HEK293 (cell line): ENCODE measurements around the gene LRRC34.

Experiments
- GLIS2 ChIP-seq: fragments of 450-650 bp; formaldehyde crosslinking; IDR thresholded peaks from 2 replicates; pipeline ENCODE4 v1.5.1; 2016; ENCODE audit warnings: missing biosample characterization, missing genetic modification characterization
- INSM2 ChIP-seq: fragments of 450-650 bp; formaldehyde crosslinking; IDR thresholded peaks from 2 replicates; pipeline ENCODE4 v1.5.1; 2016; ENCODE audit warnings: missing biosample characterization, missing genetic modification characterization
- PATZ1 ChIP-seq: fragments of 450-650 bp; formaldehyde crosslinking; IDR thresholded peaks from 2 replicates; pipeline ENCODE4 v1.5.1; 2016; ENCODE audit warnings: missing biosample characterization, missing genetic modification characterization
- SCRT2 ChIP-seq: fragments of 450-650 bp; formaldehyde crosslinking; IDR thresholded peaks from 2 replicates; pipeline ENCODE4 v1.5.1; 2016; ENCODE audit warnings: missing biosample characterization, missing genetic modification characterization
- TCF7L2 ChIP-seq: IDR thresholded peaks from 2 replicates; pipeline ENCODE4 v1.6.1; 2011; ENCODE audit warnings: low read depth, mild to moderate bottlenecking, inconsistent platforms, low read length, moderate library complexity, borderline replicate concordance
- ZBTB1 ChIP-seq: fragments of 450-650 bp; formaldehyde crosslinking; IDR thresholded peaks from 2 replicates; pipeline ENCODE4 v1.5.1; 2016; ENCODE audit warnings: missing biosample characterization, missing genetic modification characterization
- ZBTB48 ChIP-seq: fragments of 450-650 bp; formaldehyde crosslinking; IDR thresholded peaks from 2 replicates; pipeline ENCODE4 v1.5.1; 2016; ENCODE audit warnings: missing biosample characterization, missing genetic modification characterization
- ZBTB49 ChIP-seq: fragments of 450-650 bp; formaldehyde crosslinking; IDR thresholded peaks from 2 replicates; pipeline ENCODE4 v1.5.1; 2016; ENCODE audit warnings: missing biosample characterization, missing genetic modification characterization, low read depth
- ZNF121 ChIP-seq: fragments of 450-650 bp; formaldehyde crosslinking; IDR thresholded peaks from 2 replicates; pipeline ENCODE4 v1.5.1; 2016; ENCODE audit warnings: missing biosample characterization, missing genetic modification characterization
- ZNF132 ChIP-seq: fragments of 450-650 bp; formaldehyde crosslinking; IDR thresholded peaks from 2 replicates; pipeline ENCODE4 v1.5.1; 2017; ENCODE audit warnings: missing biosample characterization, missing genetic modification characterization, borderline replicate concordance
- ZNF211 ChIP-seq: fragments of 450-650 bp; formaldehyde crosslinking; IDR thresholded peaks from 2 replicates; pipeline ENCODE4 v1.5.1; 2016; ENCODE audit warnings: low read depth, missing biosample characterization, missing genetic modification characterization
- ZNF274 ChIP-seq, 2 experiments: fragments of 200-500 bp in 1 of 2; fragments of 450-650 bp in 1 of 2; sonication (Bioruptor generic) in 1 of 2; formaldehyde crosslinking in 1 of 2; IDR thresholded peaks; 2 replicates each; pipeline versions ENCODE4 v1.5.1 to v1.6.1; 2014 to 2016; ENCODE audit warnings: borderline replicate concordance in 1 of 2, inconsistent platforms in 1 of 2, low read length in 1 of 2, missing biosample characterization in 1 of 2, missing genetic modification characterization in 1 of 2
- ZNF571 ChIP-seq: fragments of 450-650 bp; formaldehyde crosslinking; IDR thresholded peaks from 2 replicates; pipeline ENCODE4 v1.5.0; 2017; ENCODE audit warnings: missing biosample characterization, missing genetic modification characterization
- ZNF677 ChIP-seq: fragments of 450-650 bp; IDR thresholded peaks from 2 replicates; pipeline ENCODE4 v1.5.0; 2018; ENCODE audit warnings: missing biosample characterization, mild to moderate bottlenecking, missing genetic modification characterization, moderate library complexity
- TF ChIP-seq, protein P1 (sequence below): fragments of 450-650 bp; formaldehyde crosslinking; optimal IDR thresholded peaks from 2 replicates; pipeline ENCODE3; 2016; ENCODE audit warnings: missing biosample characterization, mild to moderate bottlenecking, missing genetic modification characterization
- TF ChIP-seq, protein P2 (sequence below): fragments of 450-650 bp; formaldehyde crosslinking; conservative IDR thresholded peaks from 2 replicates; pipeline ENCODE4 v1.5.1; 2016; ENCODE audit warnings: low read depth, missing biosample characterization, missing genetic modification characterization
- TF ChIP-seq, protein P3 (sequence below): fragments of 450-650 bp; formaldehyde crosslinking; IDR thresholded peaks from 2 replicates; pipeline ENCODE4 v1.5.1; 2016; ENCODE audit warnings: missing biosample characterization, missing genetic modification characterization
- TF ChIP-seq, protein P4 (sequence below): fragments of 450-650 bp; formaldehyde crosslinking; IDR thresholded peaks from 2 replicates; pipeline ENCODE4 v1.5.1; 2016; ENCODE audit warnings: missing biosample characterization, missing genetic modification characterization

Gene LRRC34

DNA sequence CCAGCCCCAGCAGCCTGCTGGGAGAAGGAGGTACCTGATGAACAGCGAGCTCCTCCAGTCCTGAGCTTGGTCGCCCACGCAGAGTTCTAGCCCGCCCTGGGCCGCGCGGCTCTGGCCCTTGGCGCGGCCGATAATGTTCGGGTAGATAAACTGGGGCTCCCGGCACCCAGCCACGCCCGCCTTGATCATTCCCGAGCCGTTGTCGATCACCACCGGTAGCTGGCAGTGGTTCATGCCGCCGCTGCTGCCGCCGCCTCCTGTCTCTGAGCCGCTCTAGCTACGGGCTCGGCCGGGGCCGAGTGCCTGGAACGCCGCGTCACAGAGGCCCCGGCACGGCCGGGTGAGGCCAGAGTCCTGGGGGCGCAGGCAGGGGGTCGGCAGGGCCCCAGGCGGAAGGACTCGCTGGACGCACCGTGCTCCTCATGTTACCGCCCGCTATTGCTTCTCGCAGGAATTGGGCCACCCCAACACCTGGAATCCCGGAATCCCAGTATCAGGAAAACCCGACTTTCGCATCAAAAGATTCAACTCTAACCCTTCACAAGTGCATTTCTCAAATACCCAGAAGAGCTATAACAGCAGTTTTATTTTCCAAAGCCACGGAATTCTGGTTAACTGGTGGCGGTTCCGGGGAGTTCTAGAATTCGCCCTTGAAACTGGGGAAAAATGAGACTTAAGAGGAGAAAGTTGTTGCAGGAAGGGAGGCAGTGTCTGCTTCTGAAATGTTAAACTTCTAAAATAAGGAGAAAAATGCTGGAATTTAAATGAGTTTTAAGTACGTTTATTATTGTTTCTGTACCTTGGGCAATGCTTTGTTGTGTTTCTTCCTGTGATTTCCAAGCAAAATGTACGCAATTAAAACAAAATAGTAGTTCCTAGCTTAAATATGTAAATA, 43.2 kb downstream of the LRRC34 start, which contains the start of gene ACTRT3 (continued):
- TF ChIP-seq, protein P1, sequence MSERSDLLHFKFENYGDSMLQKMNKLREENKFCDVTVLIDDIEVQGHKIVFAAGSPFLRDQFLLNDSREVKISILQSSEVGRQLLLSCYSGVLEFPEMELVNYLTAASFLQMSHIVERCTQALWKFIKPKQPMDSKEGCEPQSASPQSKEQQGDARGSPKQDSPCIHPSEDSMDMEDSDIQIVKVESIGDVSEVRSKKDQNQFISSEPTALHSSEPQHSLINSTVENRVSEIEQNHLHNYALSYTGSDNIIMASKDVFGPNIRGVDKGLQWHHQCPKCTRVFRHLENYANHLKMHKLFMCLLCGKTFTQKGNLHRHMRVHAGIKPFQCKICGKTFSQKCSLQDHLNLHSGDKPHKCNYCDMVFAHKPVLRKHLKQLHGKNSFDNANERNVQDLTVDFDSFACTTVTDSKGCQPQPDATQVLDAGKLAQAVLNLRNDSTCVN (tag by site-specific recombination) = peak; percentile 72
- TF ChIP-seq, protein P2, sequence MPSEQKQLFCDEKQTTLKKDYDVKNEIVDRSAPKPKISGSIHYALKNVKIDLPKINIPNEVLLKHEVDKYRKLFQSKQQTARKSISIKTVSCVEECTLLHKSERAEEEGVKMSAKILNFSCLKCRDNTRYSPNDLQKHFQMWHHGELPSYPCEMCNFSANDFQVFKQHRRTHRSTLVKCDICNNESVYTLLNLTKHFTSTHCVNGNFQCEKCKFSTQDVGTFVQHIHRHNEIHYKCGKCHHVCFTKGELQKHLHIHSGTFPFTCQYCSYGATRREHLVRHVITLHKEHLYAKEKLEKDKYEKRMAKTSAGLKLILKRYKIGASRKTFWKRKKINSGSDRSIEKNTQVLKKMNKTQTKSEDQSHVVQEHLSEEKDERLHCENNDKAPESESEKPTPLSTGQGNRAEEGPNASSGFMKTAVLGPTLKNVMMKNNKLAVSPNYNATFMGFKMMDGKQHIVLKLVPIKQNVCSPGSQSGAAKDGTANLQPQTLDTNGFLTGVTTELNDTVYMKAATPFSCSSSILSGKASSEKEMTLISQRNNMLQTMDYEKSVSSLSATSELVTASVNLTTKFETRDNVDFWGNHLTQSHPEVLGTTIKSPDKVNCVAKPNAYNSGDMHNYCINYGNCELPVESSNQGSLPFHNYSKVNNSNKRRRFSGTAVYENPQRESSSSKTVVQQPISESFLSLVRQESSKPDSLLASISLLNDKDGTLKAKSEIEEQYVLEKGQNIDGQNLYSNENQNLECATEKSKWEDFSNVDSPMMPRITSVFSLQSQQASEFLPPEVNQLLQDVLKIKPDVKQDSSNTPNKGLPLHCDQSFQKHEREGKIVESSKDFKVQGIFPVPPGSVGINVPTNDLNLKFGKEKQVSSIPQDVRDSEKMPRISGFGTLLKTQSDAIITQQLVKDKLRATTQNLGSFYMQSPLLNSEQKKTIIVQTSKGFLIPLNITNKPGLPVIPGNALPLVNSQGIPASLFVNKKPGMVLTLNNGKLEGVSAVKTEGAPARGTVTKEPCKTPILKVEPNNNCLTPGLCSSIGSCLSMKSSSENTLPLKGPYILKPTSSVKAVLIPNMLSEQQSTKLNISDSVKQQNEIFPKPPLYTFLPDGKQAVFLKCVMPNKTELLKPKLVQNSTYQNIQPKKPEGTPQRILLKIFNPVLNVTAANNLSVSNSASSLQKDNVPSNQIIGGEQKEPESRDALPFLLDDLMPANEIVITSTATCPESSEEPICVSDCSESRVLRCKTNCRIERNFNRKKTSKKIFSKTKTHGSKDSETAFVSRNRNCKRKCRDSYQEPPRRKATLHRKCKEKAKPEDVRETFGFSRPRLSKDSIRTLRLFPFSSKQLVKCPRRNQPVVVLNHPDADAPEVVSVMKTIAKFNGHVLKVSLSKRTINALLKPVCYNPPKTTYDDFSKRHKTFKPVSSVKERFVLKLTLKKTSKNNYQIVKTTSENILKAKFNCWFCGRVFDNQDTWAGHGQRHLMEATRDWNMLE (tag by site-specific recombination) = no peak
- TF ChIP-seq TCF7L2 = no peak
- TF ChIP-seq ZBTB1 (tag by site-specific recombination) = no peak
- TF ChIP-seq ZNF211 (tag by site-specific recombination) = no peak
- no peak for TF ChIP-seq ZNF121 (tag by site-specific recombination)
- TF ChIP-seq ZNF274 (IDR thresholded peaks at IDR 0.05; ENCODE audit: low read length) = no peak
- no peak for TF ChIP-seq ZNF274 (tag by site-specific recombination; IDR thresholded peaks at IDR 0.05; ENCODE audit: borderline replicate concordance)
- TF ChIP-seq, protein P3, sequence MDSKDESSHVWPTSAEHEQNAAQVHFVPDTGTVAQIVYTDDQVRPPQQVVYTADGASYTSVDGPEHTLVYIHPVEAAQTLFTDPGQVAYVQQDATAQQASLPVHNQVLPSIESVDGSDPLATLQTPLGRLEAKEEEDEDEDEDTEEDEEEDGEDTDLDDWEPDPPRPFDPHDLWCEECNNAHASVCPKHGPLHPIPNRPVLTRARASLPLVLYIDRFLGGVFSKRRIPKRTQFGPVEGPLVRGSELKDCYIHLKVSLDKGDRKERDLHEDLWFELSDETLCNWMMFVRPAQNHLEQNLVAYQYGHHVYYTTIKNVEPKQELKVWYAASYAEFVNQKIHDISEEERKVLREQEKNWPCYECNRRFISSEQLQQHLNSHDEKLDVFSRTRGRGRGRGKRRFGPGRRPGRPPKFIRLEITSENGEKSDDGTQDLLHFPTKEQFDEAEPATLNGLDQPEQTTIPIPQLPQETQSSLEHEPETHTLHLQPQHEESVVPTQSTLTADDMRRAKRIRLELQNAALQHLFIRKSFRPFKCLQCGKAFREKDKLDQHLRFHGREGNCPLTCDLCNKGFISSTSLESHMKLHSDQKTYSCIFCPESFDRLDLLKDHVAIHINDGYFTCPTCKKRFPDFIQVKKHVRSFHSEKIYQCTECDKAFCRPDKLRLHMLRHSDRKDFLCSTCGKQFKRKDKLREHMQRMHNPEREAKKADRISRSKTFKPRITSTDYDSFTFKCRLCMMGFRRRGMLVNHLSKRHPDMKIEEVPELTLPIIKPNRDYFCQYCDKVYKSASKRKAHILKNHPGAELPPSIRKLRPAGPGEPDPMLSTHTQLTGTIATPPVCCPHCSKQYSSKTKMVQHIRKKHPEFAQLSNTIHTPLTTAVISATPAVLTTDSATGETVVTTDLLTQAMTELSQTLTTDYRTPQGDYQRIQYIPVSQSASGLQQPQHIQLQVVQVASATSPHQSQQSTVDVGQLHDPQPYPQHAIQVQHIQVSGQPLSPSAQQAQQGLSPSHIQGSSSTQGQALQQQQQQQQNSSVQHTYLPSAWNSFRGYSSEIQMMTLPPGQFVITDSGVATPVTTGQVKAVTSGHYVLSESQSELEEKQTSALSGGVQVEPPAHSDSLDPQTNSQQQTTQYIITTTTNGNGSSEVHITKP (tag by site-specific recombination) = peak; percentile 71
- no peak for TF ChIP-seq ZBTB49 (tag by site-specific recombination)
- TF ChIP-seq SCRT2 (tag by site-specific recombination) = no peak
- TF ChIP-seq ZNF677 (tag by site-specific recombination) = no peak
- no peak for TF ChIP-seq ZNF571 (tag by site-specific recombination)
- TF ChIP-seq PATZ1 (tag by site-specific recombination) = peak; percentile 83
- TF ChIP-seq, protein P4, sequence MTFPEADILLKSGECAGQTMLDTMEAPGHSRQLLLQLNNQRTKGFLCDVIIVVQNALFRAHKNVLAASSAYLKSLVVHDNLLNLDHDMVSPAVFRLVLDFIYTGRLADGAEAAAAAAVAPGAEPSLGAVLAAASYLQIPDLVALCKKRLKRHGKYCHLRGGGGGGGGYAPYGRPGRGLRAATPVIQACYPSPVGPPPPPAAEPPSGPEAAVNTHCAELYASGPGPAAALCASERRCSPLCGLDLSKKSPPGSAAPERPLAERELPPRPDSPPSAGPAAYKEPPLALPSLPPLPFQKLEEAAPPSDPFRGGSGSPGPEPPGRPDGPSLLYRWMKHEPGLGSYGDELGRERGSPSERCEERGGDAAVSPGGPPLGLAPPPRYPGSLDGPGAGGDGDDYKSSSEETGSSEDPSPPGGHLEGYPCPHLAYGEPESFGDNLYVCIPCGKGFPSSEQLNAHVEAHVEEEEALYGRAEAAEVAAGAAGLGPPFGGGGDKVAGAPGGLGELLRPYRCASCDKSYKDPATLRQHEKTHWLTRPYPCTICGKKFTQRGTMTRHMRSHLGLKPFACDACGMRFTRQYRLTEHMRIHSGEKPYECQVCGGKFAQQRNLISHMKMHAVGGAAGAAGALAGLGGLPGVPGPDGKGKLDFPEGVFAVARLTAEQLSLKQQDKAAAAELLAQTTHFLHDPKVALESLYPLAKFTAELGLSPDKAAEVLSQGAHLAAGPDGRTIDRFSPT (tag by site-specific recombination) = no peak
- no peak for TF ChIP-seq ZNF132
- TF ChIP-seq ZBTB48 = no peak
- TF ChIP-seq INSM2 = no peak
- TF ChIP-seq GLIS2 (tag by site-specific recombination) = peak; percentile 98
